Measurements from ENCODE around the gene CCDC127.
"Not testable (repeated sequence)": the region's sequence is repeated elsewhere in the genome, so short reads cannot be mapped to it uniquely, and the experiment has no call there.

Gene CCDC127

DNA sequence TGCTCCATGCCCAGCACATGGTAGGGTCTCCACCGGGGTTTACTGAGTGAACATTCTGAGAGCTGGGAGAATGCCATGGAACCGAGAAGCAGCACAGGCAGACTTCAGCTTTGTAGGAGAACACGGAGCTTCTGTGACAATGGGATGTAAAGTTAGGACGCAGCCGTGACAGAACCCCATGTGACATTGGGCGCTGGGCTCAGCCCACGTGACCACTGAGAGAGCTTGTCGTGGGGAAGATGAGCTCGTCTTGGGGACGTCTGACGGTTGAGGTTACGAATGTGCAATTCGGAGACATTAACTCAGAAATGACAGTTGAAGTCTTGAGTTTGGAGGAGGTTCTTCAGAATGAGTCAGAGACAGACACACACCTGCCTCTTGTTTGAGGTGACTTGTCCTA lies 13.7 kb upstream of the CCDC127 start:
- DNase-seq: no peak

DNA sequence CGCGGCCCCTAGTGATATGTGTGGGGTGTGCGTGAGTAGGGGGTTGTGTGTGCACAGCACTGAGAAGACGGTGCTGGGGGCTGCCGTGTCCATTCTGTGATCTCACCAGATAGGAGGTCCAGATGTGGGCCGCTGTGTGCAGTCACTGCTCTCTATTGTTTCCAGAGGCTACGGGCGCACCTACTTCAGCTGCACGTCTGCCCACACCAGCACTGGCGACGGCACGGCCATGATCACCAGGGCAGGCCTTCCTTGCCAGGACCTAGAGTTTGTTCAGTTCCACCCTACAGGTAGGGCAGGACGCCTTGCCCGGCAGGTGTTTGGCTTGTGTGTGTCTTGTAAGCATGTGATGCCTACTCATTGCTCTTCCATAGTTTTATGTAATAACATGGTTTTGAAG lies 12.8 kb upstream of the CCDC127 start:
- no peak for DNase-seq

DNA sequence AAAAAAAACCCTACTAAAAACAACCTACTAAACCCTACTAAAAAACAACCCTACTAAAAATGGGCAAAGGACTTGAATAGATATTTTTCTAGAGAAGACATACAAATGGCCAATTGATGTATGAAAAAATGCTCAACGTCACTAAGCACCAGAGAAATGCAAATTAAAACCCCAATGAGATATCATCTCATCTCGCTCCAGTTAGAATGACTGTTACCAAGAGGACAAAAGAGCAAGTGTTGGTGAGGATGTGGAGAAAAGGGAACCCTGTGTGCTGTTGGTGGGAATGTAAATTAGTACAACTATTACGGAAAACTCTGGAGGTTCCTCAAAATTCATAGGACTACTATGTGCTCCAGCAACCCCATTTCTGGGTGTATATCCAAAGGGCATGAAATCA lies 10.9 kb upstream of the CCDC127 start:
- DNase-seq: no peak

DNA sequence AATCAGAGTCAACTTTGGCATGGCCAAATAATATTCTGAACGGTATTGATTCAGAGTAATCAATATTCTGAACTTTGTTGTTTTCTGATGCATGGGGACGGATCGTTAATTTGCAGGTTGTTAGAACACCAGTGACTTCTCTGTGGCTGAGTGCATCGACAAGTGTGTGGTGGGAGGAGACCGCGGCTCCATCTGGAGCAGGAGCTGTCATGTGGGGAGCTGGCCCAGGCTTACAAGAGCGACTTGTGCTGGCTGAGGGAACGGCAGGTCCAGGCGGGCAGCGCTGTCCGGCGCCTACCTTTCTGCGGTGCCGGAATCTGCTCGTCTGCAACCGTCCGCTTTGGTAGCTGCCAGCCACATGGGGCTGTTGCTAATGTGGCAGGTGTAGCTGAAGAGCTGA lies 9.4 kb upstream of the CCDC127 start:
- not testable (repeated sequence) for DNase-seq

DNA sequence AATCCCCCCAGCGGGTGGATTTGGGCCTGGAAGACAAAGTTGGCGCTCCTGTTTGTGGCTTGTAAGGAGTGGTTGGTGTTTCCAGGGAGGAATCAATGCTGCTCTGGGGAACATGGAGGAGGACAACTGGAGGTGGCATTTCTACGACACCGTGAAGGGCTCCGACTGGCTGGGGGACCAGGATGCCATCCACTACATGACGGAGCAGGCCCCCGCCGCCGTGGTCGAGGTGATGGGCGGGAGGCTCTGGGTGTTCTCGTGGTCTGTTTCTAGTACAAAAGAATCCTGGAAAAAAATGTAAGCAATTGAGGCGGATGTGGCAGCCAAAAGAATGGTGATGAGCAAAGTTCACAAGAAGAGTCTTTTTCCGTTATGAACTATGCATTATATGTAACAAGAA lies 7.4 kb upstream of the CCDC127 start:
- no peak for DNase-seq

DNA sequence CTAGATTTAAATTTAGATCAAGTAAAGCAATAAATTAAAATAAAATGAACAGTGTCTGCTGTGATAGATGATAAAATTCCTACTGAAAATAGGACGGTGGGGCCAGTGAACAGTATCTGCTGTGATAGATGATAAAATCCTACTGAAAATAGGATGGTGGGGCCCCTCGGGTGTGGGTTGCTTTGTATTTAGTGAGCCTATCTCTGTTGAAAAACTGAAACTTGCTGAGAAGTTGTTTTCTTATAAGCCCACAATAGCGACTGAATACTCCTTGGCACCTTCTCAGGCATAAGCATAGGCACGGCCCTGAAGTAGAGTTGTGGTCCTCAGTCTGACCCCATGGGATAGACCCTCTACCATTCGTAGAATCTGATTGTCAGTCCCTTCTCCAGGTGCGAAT lies 5.8 kb upstream of the CCDC127 start:
- no peak for DNase-seq

DNA sequence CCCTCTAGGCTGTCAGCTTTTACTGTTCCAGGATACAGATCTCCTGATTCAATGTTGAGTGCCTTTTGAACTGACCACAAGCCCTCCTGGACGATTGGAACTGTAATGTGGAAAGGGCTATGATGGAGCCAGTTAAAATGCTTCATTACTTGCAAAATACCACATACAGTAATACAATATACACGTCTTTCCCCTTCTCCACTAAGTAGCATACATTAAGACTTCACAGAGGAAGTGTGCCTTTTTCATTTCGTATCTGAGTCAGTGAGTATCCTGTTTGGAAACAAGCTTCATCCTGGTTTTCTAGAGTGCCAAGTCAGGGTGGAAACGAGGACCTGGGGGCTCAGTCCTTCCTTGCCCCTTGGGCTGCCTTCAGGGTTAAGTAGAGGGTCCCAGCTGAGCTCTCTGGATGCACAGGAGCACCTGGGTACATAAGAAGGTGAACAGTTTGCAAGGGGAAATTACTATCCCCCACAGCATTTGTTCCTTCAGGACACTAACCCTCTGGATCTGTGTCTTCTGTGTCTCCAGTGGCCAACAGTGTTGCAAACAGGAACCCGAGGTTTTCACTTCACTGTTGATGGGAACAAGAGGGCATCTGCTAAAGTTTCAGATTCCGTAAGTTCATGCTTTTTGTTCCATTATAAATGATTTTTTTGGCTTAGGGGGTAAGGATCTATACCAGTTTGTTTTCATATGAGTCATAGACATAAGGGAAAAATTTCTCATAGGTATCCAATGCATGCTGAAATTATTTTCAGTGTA lies 5.2 kb upstream of the CCDC127 start:
- DNase-seq: not testable (repeated sequence)

DNA sequence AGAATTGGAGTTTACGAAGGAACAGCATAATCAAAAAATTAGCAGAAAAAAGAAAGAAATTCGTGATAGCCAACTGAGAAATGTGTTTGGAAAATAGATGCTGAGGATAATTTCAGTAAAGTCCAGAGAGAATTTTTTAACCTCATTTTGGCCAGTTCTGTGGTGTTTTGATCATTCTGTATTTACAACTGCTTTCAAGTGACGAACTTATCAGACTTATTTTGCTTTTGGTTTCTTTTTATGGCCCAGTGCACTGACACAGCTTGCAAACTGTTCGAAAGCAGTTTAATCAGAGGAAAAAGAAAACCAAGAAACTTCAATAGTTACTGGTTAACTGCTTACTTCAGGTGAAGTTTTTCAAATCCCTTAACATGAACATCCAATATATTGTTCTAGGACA lies 2.0 kb upstream of the CCDC127 start:
- DNase-seq: no peak

DNA sequence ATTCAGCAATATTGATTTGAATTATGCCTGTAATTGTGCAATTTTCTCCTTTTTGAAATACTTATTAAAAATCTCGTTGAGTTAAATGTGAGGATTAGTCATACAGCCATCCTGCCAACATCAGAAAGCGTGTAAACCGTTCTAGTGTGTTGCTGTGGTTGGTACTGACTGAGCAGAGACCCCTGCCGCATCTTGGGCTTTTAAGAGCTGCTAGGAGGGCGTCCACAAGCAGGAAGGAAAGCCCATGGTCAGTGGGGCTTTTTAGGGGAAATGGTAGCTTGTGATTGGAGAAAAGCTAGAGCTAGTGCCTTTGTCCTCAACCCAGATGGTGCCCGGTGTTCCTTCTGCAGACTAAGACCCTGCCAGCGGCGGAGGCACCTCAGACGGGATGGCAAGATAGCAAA lies 1.5 kb upstream of the CCDC127 start:
- peak; percentile 3 for DNase-seq

DNA sequence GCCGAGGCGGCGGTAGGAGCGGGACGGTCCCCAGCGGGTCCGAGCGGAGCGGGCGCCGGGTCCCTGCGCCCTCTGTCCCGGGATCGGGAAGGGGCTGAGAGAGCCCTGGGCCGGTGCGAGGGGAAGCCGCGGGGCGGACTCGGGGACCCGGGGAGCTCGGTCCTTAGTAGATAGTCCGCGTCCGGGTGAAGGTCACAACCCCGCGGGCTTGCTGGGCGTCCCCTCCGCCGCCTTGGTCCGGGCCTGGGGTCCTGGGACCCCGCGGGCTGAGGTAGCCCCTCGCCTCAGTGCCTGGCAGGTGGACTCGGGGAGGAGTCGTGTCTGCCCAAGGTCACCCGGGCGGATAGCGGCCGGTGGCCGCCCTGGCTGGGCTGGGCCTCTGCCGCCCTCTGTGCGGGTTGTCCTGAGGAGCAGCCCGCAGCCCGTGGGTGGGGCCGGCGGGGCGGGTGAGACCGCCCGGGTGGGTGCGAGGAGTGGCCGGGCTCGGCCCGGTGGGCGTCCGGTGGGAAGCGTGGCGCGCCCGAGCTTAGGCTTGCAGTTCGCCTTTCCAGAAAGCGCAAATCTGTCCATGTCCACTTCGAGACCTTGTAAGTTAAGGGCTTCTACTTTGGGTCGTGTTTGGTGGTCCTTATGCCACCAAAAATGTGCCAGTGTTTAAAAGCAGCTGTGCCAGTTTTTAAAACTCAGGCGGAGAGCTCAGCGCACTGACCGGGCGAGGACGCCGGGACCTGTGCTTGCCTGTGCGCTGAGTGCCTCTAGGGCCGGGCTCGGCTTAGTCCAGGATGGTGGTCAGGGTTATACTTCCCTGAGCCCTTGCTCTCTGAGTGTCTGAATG lies 721 bp upstream of the CCDC127 start:
- DNase-seq: peak; percentile 39

DNA sequence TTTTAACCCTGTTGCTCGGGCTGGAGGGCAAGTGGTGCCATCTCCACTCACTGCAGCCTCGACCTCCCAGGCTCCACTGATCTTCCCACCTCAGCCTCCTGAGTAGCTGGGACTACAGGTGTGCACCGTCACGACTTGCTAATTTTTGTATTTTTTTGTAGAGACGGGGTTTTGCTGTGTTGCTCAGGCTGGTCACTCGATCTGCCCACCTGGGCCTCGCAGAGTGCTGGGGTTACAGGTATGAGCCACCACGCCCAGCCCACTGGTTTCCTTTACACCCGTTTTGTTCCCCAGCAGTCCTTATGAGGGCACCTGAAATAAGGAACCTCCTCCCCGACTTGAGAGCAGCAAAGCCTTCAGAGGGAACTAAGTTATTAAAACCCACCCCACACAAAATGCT lies 1.9 kb downstream of the CCDC127 start:
- DNase-seq: not testable (repeated sequence)

DNA sequence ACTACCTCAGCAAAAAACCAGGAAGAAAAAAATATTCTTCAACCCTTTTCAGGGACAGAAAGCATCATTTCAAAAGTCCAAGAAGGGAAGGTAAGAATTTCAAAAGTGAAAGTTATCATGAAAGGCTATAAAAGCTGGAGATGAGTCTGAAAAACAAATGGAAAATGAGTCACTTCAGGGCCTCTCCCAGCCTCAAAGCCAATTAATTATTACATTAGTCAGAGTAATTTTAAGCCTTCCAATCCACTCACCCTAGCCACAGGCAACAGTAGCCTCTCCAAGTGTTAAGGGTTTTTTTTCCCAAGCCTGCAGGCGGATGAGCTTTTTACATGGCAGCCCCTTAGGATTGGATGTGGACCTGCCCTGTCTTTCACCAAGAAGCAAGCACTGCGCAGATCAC lies 2.7 kb downstream of the CCDC127 start:
- DNase-seq: not testable (repeated sequence)

DNA sequence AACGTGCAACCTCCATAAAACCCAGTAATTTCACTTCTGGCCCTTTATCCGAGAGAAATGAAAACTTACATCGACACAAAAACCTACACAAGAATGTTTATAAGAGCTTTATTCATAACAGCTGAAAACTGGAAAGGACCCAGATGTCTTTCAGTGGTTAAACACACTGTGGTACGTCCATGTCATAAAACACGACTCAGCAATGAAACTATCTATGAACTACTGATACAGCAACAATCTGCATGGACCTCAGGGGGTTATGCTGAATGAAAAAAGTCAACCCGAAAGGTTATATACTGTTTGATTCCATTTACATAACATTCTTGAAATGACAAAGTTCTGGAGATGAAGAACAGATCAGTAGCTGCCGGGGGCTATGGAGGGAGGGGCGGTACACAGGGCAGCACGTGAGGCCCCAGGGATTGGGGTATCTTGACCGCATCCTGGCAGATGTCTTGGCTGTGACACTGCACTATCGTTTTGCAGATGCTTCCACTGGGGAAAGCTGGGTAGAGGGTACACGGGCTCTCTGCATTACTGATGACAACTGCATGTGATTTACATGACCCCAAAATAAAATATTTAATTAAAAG lies 4.1 kb downstream of the CCDC127 start:
- DNase-seq: no peak

DNA sequence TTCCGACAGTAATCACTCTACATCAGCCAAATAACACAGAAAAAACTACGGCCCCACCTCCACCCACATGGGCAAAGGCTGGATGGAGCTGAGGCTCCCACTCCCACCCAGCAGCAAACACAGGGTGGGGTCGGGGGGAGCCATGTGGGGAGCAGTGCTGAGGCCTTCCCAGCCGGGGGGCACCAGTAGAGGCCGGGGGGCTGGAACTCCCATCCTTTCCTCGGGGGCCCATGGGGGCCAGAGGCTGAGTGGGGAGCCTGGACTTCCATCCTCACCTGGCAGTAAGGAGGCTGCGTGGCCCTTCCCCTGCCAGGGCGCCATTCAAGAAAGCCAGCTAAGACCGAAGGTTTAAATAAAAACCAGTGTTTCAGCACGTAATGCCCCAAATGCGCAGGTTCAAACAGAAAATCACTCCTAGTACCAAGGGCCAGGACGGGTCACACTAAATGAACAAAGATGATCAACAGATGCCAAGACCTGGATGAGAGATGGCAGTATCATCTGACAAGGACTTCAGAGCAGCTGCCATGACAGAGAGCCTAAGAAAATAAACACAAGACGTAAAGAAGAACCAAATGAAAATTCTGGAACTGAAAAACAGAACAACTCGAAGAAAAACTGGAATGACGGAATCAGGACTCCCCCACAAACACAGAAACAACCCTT lies 9.4 kb downstream of the CCDC127 start:
- DNase-seq: no peak

DNA sequence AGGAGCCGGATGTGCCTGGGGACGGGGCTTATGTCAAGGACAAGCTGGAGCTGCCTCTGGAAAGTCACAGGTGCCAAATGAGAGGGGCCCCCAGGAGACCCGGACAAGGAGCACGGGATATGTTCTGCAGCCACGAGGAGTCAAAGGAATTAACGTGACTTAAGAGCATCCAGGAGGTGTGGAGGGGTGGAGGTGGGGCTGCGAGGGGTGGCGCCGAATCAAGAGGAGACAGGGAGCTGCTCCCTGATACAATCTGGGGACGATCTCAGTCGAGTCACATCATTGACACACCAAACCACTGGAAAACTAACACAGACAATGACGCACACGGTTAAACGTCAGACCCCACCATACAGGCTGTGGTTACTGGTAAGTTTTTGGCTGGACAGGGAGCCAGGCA lies 10.4 kb downstream of the CCDC127 start:
- no peak for DNase-seq

DNA sequence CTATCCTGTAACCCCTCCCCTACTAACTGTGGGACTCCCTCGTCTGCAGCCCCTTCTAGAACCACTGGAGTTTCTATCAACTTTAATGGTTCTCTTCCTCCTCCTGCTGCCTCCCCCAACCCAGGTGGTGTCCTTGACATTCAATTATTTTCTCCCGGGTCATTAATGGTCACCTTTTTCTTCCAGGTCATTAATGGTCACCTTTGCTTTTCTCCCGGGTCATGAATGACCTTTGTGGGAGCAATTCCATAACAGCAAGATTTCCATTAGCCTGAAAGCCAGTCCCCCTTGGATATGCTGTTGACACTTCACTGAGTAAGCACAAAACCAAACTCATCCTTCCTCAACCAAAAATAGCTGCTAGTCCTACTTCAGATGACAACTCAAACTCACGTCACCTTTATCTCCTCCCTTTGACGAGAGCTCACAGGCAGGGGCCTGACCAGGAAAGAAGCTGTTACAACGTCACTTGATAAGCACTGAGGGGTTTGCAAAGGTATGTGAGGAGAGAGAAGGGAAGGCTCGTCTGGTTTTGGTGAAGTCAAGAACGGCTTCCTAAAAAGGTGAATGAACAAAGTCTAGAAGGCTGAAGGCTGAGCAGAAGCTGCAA lies 10.9 kb downstream of the CCDC127 start:
- no peak for DNase-seq

DNA sequence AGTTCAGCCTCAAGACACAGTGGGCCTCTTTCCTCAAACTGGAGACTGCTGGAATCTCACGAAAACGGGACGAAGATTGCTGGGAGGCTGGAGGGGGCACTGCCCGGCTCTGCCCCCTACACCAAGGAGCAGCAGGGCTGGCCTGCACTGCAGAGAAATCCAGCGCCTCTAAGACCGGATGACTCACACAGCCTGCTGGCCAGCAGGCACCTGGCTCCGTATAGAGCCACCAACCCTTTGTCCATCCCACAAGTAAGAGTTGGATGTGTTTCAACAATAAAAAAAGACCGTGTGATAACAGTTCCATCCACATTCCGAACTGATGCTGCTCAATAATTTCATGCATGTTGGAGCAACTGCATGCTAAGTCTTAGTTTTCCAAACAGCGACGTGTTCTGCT lies 11.5 kb downstream of the CCDC127 start:
- no peak for DNase-seq

DNA sequence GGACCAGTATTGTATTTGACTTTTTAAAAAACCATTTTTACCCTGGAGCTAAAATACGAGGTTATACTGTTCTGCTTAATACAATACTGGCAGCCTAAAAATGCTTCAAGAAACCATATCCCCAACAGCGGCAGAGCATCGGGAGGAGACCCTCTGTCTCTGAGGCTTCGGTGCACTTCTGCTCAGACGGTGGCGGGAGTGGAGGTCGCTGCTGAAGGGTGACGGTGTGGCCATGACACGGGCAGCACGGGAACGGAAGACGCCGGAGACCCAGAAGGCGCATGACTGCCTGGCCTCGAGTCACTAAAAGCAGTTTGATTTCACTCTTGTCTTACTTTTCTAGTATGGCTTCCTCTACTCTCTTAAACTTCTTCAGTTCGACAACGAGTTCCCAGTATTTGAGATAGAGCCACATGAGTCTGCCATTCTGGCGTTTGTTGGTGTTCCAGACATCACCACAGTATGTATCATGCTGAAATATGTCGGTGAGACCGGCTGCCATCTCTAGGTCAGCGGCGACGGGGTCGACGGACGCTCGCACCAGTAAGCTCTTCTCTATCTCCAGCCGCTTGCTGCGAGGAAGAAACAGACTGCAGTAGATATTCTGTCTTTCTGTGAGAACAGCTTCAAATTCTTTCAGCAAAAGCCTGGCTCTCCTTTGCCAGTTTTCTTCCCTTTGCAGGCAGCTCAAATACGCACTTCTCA lies 12.8 kb downstream of the CCDC127 start:
- no peak for DNase-seq

DNA sequence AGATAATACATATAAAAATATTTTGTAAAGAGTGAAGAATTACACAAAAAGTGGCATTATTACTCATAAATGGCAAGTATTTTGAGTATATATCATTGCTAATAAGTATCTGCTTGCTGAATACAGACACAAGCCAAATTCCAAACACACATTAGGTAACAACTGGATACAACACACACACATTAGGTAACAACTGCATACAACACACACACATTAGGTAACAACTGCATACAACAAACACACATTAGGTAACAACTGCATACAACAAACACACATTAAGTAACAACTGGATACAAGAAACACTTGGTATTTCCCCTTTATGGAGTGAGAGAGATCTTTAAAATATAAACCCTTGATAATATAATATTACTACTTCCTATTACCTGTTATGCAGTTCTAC lies 13.5 kb downstream of the CCDC127 start:
- DNase-seq: no peak

DNA sequence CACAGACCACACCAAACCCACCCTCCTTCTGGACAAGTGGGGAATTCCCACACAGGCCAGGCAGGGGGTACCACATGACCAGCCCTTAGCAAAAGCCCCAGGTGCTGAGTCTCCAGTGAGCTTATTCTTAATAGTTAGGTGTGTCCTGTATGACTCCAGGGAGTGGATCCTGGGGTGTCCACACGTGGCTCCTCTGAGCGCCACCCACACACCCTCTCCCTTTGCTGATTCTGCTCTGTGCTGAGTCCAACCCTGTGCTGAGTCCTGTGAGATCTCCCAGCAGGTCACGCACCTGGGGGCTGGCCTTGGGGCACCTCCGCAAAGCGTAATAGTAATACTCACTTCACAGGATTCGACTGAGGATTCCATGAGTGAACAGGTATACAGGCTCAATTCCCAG lies 14.0 kb downstream of the CCDC127 start:
- no peak for DNase-seq

DNA sequence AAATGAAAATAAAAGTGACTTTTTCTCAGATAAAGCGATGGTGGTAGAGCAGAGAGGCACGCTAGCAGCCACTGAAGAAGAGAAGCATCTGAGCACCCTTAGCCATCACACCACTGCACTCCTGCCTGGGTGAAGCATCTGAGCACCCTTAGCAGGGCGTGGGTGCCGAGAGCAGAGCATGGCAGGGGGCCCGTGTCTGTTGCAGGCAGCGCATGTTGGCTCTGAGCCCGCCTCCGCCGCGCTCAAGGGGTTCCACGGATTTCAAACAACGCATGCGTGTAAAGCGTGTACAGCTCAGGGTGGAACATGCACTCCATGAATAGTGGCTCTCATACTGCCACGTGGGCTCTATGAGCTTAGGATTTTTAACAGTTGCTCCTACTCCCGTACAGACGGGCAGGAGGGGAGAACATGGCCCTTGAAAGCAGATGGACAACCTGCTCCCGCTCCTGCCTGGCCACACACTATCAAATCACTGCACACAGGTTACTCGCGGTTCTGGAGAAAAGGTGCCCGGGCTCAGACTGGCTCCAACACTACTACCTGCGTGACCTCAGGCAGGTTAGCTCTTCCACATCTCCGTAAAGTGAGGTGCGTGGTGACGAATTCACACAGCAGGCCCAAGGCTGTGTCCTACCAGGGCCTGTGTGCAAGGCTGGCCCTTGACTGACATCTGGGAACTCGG lies 14.6 kb downstream of the CCDC127 start:
- no peak for DNase-seq

DNA sequence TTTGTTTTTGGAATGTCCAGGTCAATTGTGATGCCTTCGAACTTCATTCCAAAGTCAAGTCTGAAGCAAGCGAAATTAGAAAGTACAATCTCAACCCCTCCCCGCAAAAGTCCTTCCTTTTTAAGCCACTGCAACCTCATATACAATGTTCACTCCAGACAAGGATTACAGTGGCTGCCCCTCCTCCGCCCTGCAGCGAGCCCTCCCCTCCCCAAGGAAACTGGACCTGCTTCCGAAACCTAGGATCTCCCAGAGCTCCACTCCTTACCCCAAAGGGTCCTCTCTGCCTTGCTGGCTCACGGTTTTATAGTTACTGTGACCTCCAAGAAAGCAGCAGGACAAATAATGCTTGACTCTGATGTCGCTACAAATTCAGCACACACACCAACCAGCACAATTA lies 16.3 kb downstream of the CCDC127 start:
- DNase-seq: no peak
